Stomach (tissue), 9 donors: ENCODE results near the gene CLOCK. TPM values are rescaled to one million over a fixed set of nuclear protein-coding genes. Genes with fewer than 3 reads are reported as not detected.

Experiments used
- DNase-seq, 2 donors: peaks; one replicate each; pipeline versions ENCODE4 v3.0.0 to v3.0.0-alpha.2; 2013 to 2019
- H3K27ac ChIP-seq, 5 donors: fragments of 200-600 bp in 4 of 5; sonication (generic) in 4 of 5; one replicate each; pipeline ENCODE4 v1.5.1; 2013 to 2019; ENCODE audit warnings: mild to moderate bottlenecking in 1 of 5, moderate library complexity in 1 of 5
- H3K27me3 ChIP-seq, 3 donors: fragments of 200-600 bp; sonication (generic); one replicate each; pipeline ENCODE4 v1.5.1; 2017 to 2019; ENCODE audit warnings: mixed run types in 1 of 3
- H3K36me3 ChIP-seq, 4 donors: fragments of 200-600 bp; sonication (generic); 1 replicate in 3 of 4; 2 replicates in 1 of 4; pipeline ENCODE4 v1.5.1; 2016 to 2019
- H3K4me1 ChIP-seq, 4 donors: fragments of 200-600 bp; sonication (generic); one replicate each; pipeline ENCODE4 v1.5.1; 2016 to 2019
- H3K4me3 ChIP-seq, 4 donors: fragments of 200-600 bp; sonication (generic) in 3 of 4; one replicate each; pipeline ENCODE4 v1.5.1; 2016 to 2019; ENCODE audit warnings: mild to moderate bottlenecking in 1 of 4
- H3K9me3 ChIP-seq, 4 donors: fragments of 200-600 bp; sonication (generic); one replicate each; pipeline ENCODE4 v1.5.1; 2016 to 2019
- CTCF ChIP-seq, 7 experiments: fragments of 450-650 bp in 4 of 7; fragments of 200-600 bp in 3 of 7; sonication (generic) in 3 of 7; IDR thresholded peaks; one replicate each; pipeline ENCODE4 v1.5.1; 2016 to 2019; ENCODE audit warnings: antibody characterized with exemption in 7 of 7, control low read depth in 2 of 7, mild to moderate bottlenecking in 1 of 7
- EP300 ChIP-seq: sonication (generic); formaldehyde crosslinking; IDR thresholded peaks from one replicate; pipeline ENCODE4 v1.6.1; 2017; ENCODE audit warnings: antibody characterized with exemption
- POLR2A ChIP-seq, 4 donors: fragments of 450-650 bp; IDR thresholded peaks; one replicate each; pipeline ENCODE4 v1.6.1; 2016; ENCODE audit warnings: antibody characterized with exemption in 4 of 4, control low read depth in 2 of 4, mild to moderate bottlenecking in 1 of 4, moderate library complexity in 1 of 4
- POLR2AphosphoS5 ChIP-seq, 3 donors: sonication (generic); formaldehyde crosslinking; IDR thresholded peaks; one replicate each; pipeline ENCODE4 v1.6.1; 2016; ENCODE audit warnings: antibody characterized with exemption in 3 of 3
- WGBS, 5 donors: extraction: QIAGEN DNeasy Blood & Tissue Kit in 3 of 5; methylation state at CpG; one replicate each; pipeline versions ENCODE4 v1.1.5 to v1.1.7; 2013 to 2018; 5-methylcytosine and 5-hydroxymethylcytosine counted together
- intact Hi-C: fragments of 100-400 bp; cut with DNase I; formaldehyde crosslinking; loops from one replicate; pipeline ENCODE4 v1.15.1; 2023; ENCODE audit warnings: low total_unique reads
- polyA plus RNA-seq, 3 donors: library from polyadenylated mRNA; stranded (reverse); fragments of 200-250 nt; gene quantifications; one replicate each; pipeline ENCODE4 v1.2.3, GENCODE V29; 2013
- total RNA-seq, 5 donors: library from RNA; depleted of rRNA; stranded (reverse); fragments of >200 nt; gene quantifications; one replicate each; pipeline versions ENCODE4 v1.1.0 to v1.2.3, GENCODE V29; 2014 to 2016
- donor health status: healthy with polysubstance abuse.
- donor health status: Bipolar disorder and iron deficiency.
- donor health status: healthy.

Gene CLOCK
- total and polyA plus RNA-seq, 8 donors, result 3.2 to 123 (median 21.4) TPM

DNA sequence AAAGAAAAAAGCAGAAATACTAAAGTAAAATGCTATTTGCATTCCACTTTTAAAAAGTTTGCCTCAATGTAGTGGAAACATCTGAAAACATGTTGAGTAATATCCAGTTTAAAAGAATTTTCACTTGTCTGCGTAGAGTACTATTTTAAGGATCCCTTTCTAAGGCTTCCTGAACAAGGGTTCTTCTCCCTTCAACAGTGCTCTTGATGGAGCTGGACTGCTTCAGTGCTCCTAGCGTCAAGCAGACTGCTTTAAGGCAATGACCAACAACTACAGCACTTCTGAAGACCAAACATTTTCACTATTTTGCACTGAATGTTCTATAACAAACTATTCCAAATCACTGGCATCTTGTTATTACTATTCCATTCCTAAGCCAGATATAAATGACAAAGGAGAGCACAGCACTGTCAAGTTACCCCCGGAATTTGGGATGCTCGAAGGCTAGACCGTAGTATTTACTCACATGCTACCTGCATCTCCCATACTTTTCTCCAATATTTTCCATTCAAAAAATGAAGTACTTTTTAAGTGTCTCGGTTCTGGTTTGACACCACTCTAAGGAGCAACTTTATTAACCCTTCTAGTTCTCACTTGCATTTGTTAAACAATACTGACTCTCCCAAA, 114.9 kb downstream of the CLOCK start:
- no peak overlapping the region for H3K27ac ChIP-seq
- DNase-seq, result no peak
- H3K4me1 ChIP-seq, result peaks cover 0 to 13% (median 2%) of the 10 kb centered on the region in 4 donors
- TF ChIP-seq EP300 (no peak), POLR2AphosphoS5 (IDR thresholded peaks at IDR 0.05) (no peak), CTCF (IDR thresholded peaks at IDR 0.05) (no peak), POLR2A (IDR thresholded peaks at IDR 0.05) (no peak)
- H3K4me3 ChIP-seq, result no peak overlapping the region
- intact Hi-C loops, result no loop called here
- H3K27me3 ChIP-seq, result no peaks in the 10 kb centered on the region
- no peaks in the 10 kb centered on the region for H3K9me3 ChIP-seq
- WGBS, 5 donors, result 70 to 89% (median 75%) methylated on average over 6 of the region's 6 CpGs
- peaks cover 18 to 98% (median 76%) of the 10 kb centered on the region in 4 donors for H3K36me3 ChIP-seq

DNA sequence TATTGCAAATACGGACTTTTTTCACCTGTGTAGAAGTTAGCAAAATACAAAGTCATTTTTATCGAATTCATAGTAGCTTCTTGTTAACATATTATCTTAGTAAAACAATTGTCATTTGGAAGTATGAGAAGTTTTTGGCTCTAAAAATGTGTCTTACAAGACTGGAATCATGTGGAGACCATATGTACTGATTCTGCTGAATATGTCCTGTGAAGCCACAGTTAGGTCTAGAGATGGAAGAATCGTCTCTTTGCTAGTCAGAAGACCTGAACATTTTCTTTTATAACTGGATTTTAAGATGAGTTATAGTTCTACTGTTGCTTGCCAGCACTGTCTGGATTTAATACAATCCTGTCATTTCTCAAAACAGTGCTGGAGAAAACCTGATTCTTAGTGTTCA, 121.9 kb downstream of the CLOCK start:
- intact Hi-C loops, result no loop called here

GRCh38 chr4:55416176-55416575, 130.5 kb downstream of the CLOCK start:
- H3K9me3 ChIP-seq, result no peaks in the 10 kb centered on the region
- intact Hi-C loops, result no loop called here
- no peak for DNase-seq
- H3K4me1 ChIP-seq, result peaks cover 0 to 6% (median 0%) of the 10 kb centered on the region in 4 donors
- no peak overlapping the region for H3K27ac ChIP-seq
- 84 to 91% (median 89%) methylated on average over 3 of the region's 3 CpGs for WGBS, 5 donors
- peaks cover 35 to 97% (median 88%) of the 10 kb centered on the region in 4 donors for H3K36me3 ChIP-seq
- no peak for TF ChIP-seq CTCF (IDR thresholded peaks at IDR 0.05)
- no peaks in the 10 kb centered on the region for H3K27me3 ChIP-seq
- no peak overlapping the region for H3K4me3 ChIP-seq

More for the DNA sequence above, 121.9 kb downstream of the CLOCK start:
- peaks cover 47 to 100% (median 97%) of the 10 kb centered on the region in 4 donors for H3K36me3 ChIP-seq
- WGBS, 5 donors, result 84 to 92% (median 89%) methylated on average over 3 of the region's 3 CpGs
- H3K9me3 ChIP-seq, result no peaks in the 10 kb centered on the region
- H3K27me3 ChIP-seq, result no peaks in the 10 kb centered on the region
- no peak overlapping the region for H3K4me3 ChIP-seq
- DNase-seq, result no peak
- H3K27ac ChIP-seq, result no peak overlapping the region
- H3K4me1 ChIP-seq, result peaks cover 0 to 14% (median 8%) of the 10 kb centered on the region in 4 donors
- TF ChIP-seq POLR2AphosphoS5 (IDR thresholded peaks at IDR 0.05) (no peak), POLR2A (IDR thresholded peaks at IDR 0.05) (no peak), CTCF (IDR thresholded peaks at IDR 0.05) (no peak), EP300 (no peak)

DNA sequence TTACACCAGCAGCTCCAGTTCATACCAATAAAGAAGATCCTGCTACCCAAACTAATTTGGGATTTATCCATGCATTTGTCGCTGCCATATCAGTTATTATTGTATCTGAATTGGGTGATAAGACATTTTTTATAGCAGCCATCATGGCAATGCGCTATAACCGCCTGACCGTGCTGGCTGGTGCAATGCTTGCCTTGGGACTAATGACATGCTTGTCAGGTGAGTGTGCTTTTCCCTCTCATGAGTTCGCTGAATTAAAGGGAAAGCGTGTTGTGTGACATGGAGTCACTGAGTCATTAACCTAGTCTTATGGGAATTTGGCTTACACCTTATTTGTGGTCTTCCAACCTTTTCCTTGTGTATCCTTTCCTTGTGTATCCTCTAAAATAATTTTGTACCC, 135.1 kb downstream of the CLOCK start:
- Histone ChIP-seq H3K27me3 (no peaks in the 10 kb centered on the region), H3K4me3 (no peak overlapping the region), H3K27ac (no peak overlapping the region), H3K36me3 (peaks cover 3 to 68% (median 55%) of the 10 kb centered on the region in 4 donors), H3K4me1 (peaks cover 0 to 41% (median 25%) of the 10 kb centered on the region in 4 donors), H3K9me3 (no peaks in the 10 kb centered on the region)
- no peak for DNase-seq
- WGBS, 5 donors, result 89 to 93% (median 91%) methylated on average over 6 of the region's 6 CpGs
- TF ChIP-seq POLR2A (IDR thresholded peaks at IDR 0.05), result no peak
- no peak for TF ChIP-seq CTCF (IDR thresholded peaks at IDR 0.05)
- no peak for TF ChIP-seq EP300
- no peak for TF ChIP-seq POLR2AphosphoS5 (IDR thresholded peaks at IDR 0.05)
- intact Hi-C loops, result no loop called here
